WERI-Rb-1 (cell line): ENCODE results near the gene HOXD8.

ENCODE experiments used
- DNase-seq: peaks from one replicate; pipeline ENCODE4 v3.0.0-alpha.2; 2020
- H3K27ac ChIP-seq: fragments of 250-450 bp; sonication (Bioruptor Pico); 2 replicates; pipeline ENCODE4 v1.5.1; 2020; ENCODE audit warnings: mild to moderate bottlenecking, moderate library complexity
- H3K27me3 ChIP-seq: fragments of 250-450 bp; sonication (Bioruptor Pico); 2 replicates; pipeline ENCODE4 v1.5.1; 2021; ENCODE audit warnings: mild to moderate bottlenecking, low read depth, moderate library complexity; ENCODE audit not compliant: insufficient read depth, severe bottlenecking
- H3K36me3 ChIP-seq: fragments of 250-450 bp; sonication (Bioruptor Pico); 2 replicates; pipeline ENCODE4 v1.5.1; 2020; ENCODE audit warnings: mild to moderate bottlenecking, moderate library complexity
- H3K4me3 ChIP-seq: 2 replicates; pipeline ENCODE4 v1.5.1; 2011; ENCODE audit warnings: low read depth, mild to moderate bottlenecking, control low read depth, low read length
- H3K9me3 ChIP-seq: fragments of 250-450 bp; sonication (Bioruptor Pico); 2 replicates; pipeline ENCODE4 v1.5.1; 2021; ENCODE audit warnings: mild to moderate bottlenecking, moderate library complexity; ENCODE audit not compliant: severe bottlenecking
- CTCF ChIP-seq: IDR thresholded peaks from 2 replicates; pipeline ENCODE4 v1.5.1; 2011; ENCODE audit warnings: low read depth, mild to moderate bottlenecking, control low read depth, inconsistent platforms, low read length

Gene HOXD8

GRCh38 chr2:176093145-176093897, 36.2 kb upstream of the HOXD8 start:
- peak overlapping the region; percentile 41 for H3K4me3 ChIP-seq
- no peaks in the 10 kb centered on the region for H3K36me3 ChIP-seq
- peak; percentile 46 for TF ChIP-seq CTCF
- peak; percentile 34 for DNase-seq
- no peaks in the 10 kb centered on the region for H3K9me3 ChIP-seq
- H3K27ac ChIP-seq, result no peak overlapping the region
- H3K27me3 ChIP-seq, result peaks cover 97% of the 10 kb centered on the region

GRCh38 chr2:176093898-176094249, 35.6 kb upstream of the HOXD8 start:
- H3K36me3 ChIP-seq, result no peaks in the 10 kb centered on the region
- H3K27ac ChIP-seq, result no peak overlapping the region
- H3K9me3 ChIP-seq, result no peaks in the 10 kb centered on the region
- no peak for DNase-seq
- H3K27me3 ChIP-seq, result peaks cover 97% of the 10 kb centered on the region
- H3K4me3 ChIP-seq, result no peak overlapping the region
- no peak for TF ChIP-seq CTCF

- Histone ChIP-seq H3K9me3 (no peaks in the 10 kb centered on the region), H3K27me3 (peaks cover 97% of the 10 kb centered on the region), H3K36me3 (no peaks in the 10 kb centered on the region), H3K4me3 (no peak overlapping the region), H3K27ac (no peak overlapping the region)
- no peak for TF ChIP-seq CTCF
- no peak for DNase-seq
These were observed 35.2 kb upstream of the HOXD8 start for GRCh38 chr2:176094349-176094748.

GRCh38 chr2:176095421-176095820, 34.1 kb upstream of the HOXD8 start:
- no peak overlapping the region for H3K27ac ChIP-seq
- no peak for TF ChIP-seq CTCF
- no peaks in the 10 kb centered on the region for H3K36me3 ChIP-seq
- no peak overlapping the region for H3K4me3 ChIP-seq
- H3K27me3 ChIP-seq, result peaks cover 97% of the 10 kb centered on the region
- DNase-seq, result no peak
- H3K9me3 ChIP-seq, result peaks cover 9% of the 10 kb centered on the region

- H3K27me3 ChIP-seq, result peaks cover 97% of the 10 kb centered on the region
- H3K36me3 ChIP-seq, result no peaks in the 10 kb centered on the region
- no peak overlapping the region for H3K27ac ChIP-seq
- TF ChIP-seq CTCF, result no peak
- 0 out of 2 replicates have a peak overlapping the region, but pooled peaks have one; percentile 43 for H3K4me3 ChIP-seq
- H3K9me3 ChIP-seq, result peaks cover 11% of the 10 kb centered on the region
- DNase-seq, result no peak
These were observed 33.1 kb upstream of the HOXD8 start for GRCh38 chr2:176096243-176096985.
